ENCODE data around the gene CARD11.

CARD11 gene

DNA sequence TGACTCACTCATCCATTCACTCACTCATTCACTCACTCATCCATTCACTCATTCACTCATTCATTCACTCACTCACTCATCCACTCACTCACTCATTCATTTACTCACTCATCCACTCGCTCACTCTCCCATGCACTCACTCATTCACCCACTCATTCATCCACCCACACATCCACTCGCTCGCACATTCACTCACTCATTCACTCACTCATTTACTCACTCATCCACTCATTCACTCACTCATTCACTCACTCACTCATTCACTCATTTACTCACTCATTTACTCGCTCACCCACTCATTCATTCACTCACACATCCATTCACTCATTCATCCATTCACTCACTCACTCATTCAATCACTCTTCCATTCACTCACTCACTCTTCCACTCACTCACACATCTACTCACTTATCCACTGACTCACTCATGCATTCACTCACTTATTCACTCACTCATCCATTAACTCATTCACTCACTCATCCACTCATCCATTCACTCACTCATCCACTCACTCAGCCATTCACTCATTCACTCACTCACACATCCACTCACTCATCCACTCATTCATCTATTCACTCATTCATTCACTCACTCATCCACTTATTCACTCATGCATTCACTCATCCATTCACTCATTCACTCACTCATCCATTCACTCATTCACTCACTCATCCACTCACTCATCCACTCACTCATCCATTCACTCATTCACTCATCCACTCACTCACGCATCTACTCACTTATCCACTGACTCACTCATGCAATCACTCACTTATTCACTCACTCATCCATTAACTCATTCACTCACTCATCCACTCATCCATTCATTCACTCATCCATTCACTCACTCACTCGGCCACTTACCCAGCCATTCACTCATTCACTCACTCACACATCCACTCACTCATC lies 74.0 kb downstream of the CARD11 start:
- no peak for DNase-seq (ENCODE audit: low read depth)
- TF ChIP-seq, protein P1, sequence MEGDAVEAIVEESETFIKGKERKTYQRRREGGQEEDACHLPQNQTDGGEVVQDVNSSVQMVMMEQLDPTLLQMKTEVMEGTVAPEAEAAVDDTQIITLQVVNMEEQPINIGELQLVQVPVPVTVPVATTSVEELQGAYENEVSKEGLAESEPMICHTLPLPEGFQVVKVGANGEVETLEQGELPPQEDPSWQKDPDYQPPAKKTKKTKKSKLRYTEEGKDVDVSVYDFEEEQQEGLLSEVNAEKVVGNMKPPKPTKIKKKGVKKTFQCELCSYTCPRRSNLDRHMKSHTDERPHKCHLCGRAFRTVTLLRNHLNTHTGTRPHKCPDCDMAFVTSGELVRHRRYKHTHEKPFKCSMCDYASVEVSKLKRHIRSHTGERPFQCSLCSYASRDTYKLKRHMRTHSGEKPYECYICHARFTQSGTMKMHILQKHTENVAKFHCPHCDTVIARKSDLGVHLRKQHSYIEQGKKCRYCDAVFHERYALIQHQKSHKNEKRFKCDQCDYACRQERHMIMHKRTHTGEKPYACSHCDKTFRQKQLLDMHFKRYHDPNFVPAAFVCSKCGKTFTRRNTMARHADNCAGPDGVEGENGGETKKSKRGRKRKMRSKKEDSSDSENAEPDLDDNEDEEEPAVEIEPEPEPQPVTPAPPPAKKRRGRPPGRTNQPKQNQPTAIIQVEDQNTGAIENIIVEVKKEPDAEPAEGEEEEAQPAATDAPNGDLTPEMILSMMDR (conservative IDR thresholded peaks at IDR 0.05; ENCODE audit: control insufficient read depth, insufficient read depth, low read depth, low read length) = no peak
- no peak overlapping the region for H3K4me3 ChIP-seq (ENCODE audit: control insufficient read depth, low read depth, low read length)

DNA sequence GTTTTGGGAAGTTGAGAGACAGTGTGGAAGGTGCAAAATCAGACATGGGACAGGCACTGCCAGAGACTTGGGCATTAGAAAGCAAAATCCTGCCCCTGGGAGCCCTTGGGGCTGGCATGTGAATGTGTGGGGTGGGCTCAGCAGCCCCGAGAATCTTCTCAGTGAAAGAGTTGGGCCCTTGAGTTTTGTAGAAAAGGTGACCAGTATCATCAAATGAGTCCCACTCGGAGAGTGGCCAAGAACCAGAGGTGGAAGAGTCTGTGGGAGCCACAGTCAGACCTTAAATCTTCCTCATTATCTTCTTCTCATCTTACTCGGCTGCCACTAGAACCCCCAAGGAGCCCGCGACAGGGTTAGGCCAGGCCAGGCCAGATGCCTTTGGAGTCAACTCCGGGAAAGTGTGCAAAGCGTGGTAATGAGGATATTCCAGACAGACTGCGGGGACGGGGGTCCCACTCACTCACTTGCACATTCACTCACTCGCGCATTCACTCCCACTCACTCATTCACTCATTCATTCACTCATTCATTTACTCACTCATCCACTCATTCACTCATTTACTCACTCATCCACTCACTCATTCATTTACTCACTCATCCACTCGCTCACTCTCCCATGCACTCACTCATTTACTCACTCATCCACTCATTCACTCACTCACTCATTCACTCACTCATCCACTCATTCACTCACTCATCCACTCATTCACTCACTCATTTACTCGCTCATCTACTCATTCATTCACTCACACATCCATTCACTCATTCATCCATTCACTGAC lies 74.9 kb downstream of the CARD11 start:
- no peak for DNase-seq (ENCODE audit: low read depth)
- no peak overlapping the region for H3K4me3 ChIP-seq (ENCODE audit: control insufficient read depth, low read depth, low read length)
- TF ChIP-seq, protein P1 (conservative IDR thresholded peaks at IDR 0.05; ENCODE audit: control insufficient read depth, insufficient read depth, low read depth, low read length) = no peak

DNA sequence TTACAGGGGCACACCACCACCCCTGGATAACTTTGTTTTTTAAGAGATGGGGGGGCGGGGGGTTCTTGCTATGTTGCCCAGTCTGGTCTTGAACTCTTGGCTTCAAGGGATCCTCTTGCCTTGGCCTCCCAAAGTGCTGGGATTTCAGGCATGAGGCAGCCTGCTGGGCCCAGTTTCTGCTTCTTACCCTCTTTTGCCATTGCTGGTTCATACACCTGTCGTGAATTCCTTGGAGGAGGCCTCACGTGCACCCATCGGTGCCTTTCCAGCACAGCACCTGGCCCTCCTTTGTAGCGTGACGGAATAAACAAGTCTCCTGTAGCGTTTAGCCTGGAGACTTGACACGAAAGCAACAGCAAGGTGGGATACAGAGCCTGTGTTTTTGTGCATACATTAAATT lies 75.5 kb downstream of the CARD11 start:
- TF ChIP-seq, protein P1 (conservative IDR thresholded peaks at IDR 0.05; ENCODE audit: control insufficient read depth, insufficient read depth, low read depth, low read length) = no peak
- H3K4me3 ChIP-seq (ENCODE audit: control insufficient read depth, low read depth, low read length) = no peak overlapping the region
- DNase-seq (ENCODE audit: low read depth) = no peak

DNA sequence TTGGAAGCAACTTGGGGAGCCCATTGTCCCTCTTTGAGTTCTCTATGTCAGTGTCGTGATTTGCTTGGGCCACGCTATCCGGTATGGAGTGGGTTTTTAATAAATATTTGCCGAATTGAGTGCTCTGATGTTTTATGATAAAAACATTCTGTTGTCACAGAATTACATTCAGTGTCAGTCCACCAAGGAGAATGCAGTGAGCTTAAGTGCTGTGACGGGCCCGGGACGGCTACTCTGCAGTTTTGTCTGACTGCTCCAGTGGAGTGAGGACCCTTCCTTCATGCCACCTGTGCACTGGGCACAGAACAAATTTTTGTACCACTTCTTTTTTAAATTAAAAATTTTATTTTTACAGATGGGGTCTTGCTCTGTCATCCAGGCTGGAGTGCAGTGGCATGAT lies 76.0 kb downstream of the CARD11 start:
- H3K4me3 ChIP-seq (ENCODE audit: control insufficient read depth, low read depth, low read length) = no peak overlapping the region
- TF ChIP-seq, protein P1 (conservative IDR thresholded peaks at IDR 0.05; ENCODE audit: control insufficient read depth, insufficient read depth, low read depth, low read length) = no peak
- DNase-seq (ENCODE audit: low read depth) = no peak

DNA sequence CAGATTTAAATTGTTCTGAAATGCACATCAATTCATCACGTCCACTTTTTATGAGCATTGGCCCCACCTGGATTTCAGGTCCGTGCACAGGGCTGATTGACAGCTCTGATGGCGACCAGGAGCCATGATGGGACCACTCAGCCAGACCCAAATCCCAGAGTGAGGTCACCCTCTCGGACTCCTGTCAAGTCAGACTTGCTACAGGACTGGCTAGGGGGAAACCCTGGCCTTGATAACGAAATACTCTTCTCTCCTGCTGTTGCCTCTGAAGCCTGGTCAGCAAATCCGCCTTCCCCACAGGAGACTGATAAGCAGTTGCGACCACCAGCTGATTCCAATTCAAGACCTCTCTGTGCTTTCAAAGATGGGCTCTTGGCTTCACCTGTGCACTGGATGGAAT lies 76.4 kb downstream of the CARD11 start:
- H3K4me3 ChIP-seq (ENCODE audit: control insufficient read depth, low read depth, low read length) = no peak overlapping the region
- TF ChIP-seq, protein P1 (conservative IDR thresholded peaks at IDR 0.05; ENCODE audit: control insufficient read depth, insufficient read depth, low read depth, low read length) = no peak
- DNase-seq (ENCODE audit: low read depth) = no peak

DNA sequence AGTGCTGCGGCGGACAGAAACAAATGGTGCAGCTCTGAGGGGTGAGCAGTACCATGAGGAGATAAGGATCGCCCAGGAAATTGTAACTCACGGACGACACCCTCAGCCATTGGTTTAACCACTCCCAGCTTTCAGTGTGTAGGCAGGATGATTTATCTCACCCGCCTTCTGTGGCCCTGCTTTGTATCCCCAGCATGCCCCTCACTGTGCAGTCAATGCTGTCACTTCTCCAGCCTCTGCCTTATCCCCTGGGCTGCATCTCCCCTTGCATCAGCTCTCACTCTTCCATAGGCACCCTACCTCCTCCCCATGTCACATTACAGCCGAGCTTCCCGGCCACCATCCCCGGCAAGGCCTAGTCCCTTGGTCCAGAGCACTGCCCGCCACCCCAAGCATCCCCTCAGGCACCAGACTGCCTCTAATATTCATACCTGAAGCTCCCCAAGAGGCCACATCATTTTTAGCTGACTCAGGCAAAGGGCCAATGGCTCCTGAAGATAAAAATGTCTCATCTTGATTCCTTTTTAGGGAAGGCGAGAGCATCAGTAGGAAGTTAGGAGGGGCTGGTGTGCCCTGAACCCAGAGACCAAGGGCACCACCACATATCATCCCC lies 77.1 kb downstream of the CARD11 start:
- TF ChIP-seq, protein P1 (conservative IDR thresholded peaks at IDR 0.05; ENCODE audit: control insufficient read depth, insufficient read depth, low read depth, low read length) = no peak

More for the DNA sequence above, 77.1 kb downstream of the CARD11 start:
- H3K4me3 ChIP-seq (ENCODE audit: control insufficient read depth, low read depth, low read length) = no peak overlapping the region
- DNase-seq (ENCODE audit: low read depth) = no peak
